ENCODE results near the gene PSMA1. TPM values are rescaled to one million over a fixed set of nuclear protein-coding genes. Genes with fewer than 3 reads are reported as not detected.
A peak's percentile ranks its signal among the peaks of the same experiment; 100 is the strongest.

PSMA1 gene
- total and polyA plus RNA-seq, 2 of the 13 experiments (the other 11 are each of a cell fraction or from before 2014, with no cell fraction given), result 188 to 229 TPM

DNA sequence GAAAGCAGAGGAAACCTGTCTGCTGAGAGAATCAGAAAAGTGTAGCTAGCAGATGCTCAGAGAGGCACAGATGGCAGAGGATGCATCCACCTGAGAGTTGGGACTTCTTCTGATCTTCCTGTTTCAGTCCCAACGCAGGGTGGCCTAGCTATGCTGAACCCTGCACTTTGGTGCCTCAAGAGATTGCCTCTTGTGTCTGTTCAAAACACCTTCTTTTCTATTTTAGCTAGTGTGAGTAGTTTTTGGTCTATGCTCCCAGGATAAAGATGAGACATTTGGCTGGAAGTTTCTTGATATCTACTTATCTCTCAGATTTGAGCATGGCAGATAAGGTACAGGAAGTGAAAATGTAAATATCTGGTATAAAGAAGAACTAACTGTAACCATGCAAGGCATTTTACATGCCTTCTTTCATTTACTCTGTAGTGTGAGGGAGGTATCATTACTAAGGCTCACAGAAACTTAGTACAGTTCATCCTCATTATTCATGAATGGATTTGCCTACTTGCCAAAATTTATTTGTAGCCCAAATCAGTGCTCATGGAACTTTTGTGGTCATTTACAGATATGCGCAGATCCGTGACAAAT, 47.0 kb upstream of the PSMA1 start:
- POLR2A ChIA-PET, result interaction anchor here (1.2 kb wide), 1 partner anchor 67 kb away, joined by 3 read pairs; no protein-coding TSS in a partner anchor
- Histone ChIP-seq H3K9ac (ENCODE audit: insufficient read depth, low read depth, low read length) (peak overlapping the region; percentile 3; the same call in 1 of the 2 replicates), H4K20me1 (ENCODE audit: insufficient read depth, low read length) (no peaks in the 10 kb centered on the region), H3K4me2 (ENCODE audit: low read depth, low read length) (peak overlapping the region; percentile 53), H3K4me1 (ENCODE audit: insufficient read depth, low read length) (peaks cover 26% of the 10 kb centered on the region), H3K27ac (ENCODE audit: extremely low read length, insufficient read depth, low read length) (peak overlapping the region; percentile 65), H3K79me2 (ENCODE audit: insufficient read depth, low read length) (no peaks in the 10 kb centered on the region), H3K36me3 (replicated peaks in 1 of 2; ENCODE audit: control insufficient read depth in 1 of 2, insufficient read depth in 2 of 2, low read length in 2 of 2) (0 out of 5 replicates have a peak, but pooled peaks cover 0 to 4% of the 10 kb centered on the region in 2 experiments), H3K27me3 (ENCODE audit: control insufficient read depth in 1 of 2, insufficient read depth in 2 of 2, low read length in 2 of 2) (no peaks in the 10 kb centered on the region), H2AFZ (ENCODE audit: low read length) (no peak overlapping the region), H3K9me3 (ENCODE audit: low read length) (no peaks in the 10 kb centered on the region), H3K4me3 (replicated peaks in 1 of 3; ENCODE audit: insufficient read depth in 1 of 3, low read depth in 2 of 3, low read length in 3 of 3) (no peak overlapping the region)
- CTCF ChIA-PET (ENCODE audit: low intra/inter-chr PET ratio, low total read pairs), result no interaction called here
- intact Hi-C loops (cut with micrococcal nuclease; ENCODE audit: unreplicated experiment) (no loop called here), in situ Hi-C loops (cut with HindIII; ENCODE audit: extremely low pct_ligation_motif_present, low pct_unique_long_range_greater_than_20kb) (no loop called here)
- ATAC-seq (peak; percentile 76), FAIRE-seq (no peak), DNase-seq (ENCODE audit: low spot score) (no peak)
- no TSS peak for BruUV-seq (replicated peaks)
- 72% methylated on average over 3 of the region's 3 CpGs for WGBS (ENCODE audit: low lambda C conversion rate)
- TF ChIP-seq GPN1 (CRISPR knock-in tag; IDR thresholded peaks at IDR 0.05; ENCODE audit: borderline replicate concordance), result no peak
- TF ChIP-seq, protein P1, sequence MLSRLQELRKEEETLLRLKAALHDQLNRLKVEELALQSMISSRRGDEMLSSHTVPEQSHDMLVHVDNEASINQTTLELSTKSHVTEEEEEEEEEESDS (CRISPR knock-in tag; IDR thresholded peaks at IDR 0.05; ENCODE audit: borderline replicate concordance), result no peak
- TF ChIP-seq CCDC6 (CRISPR knock-in tag; IDR thresholded peaks at IDR 0.05), result 0 out of 2 replicates have a peak, but pooled peaks have one; percentile 26

- H3K27me3 ChIP-seq (ENCODE audit: control insufficient read depth in 1 of 2, insufficient read depth in 2 of 2, low read length in 2 of 2), result no peaks in the 10 kb centered on the region
- FAIRE-seq (no peak), ATAC-seq (peak; percentile 94), DNase-seq (ENCODE audit: low spot score) (peak; percentile 80)
- no peaks in the 10 kb centered on the region for H4K20me1 ChIP-seq (ENCODE audit: insufficient read depth, low read length)
- H3K79me2 ChIP-seq (ENCODE audit: insufficient read depth, low read length), result no peaks in the 10 kb centered on the region
- WGBS (ENCODE audit: low lambda C conversion rate), result 46% methylated on average over 3 of the region's 3 CpGs
- H3K4me1 ChIP-seq (ENCODE audit: insufficient read depth, low read length), result peaks cover 26% of the 10 kb centered on the region
- no peaks in the 10 kb centered on the region for H3K9me3 ChIP-seq (ENCODE audit: low read length)
- peak overlapping the region; percentile 3; the same call in 1 of the 2 replicates for H3K9ac ChIP-seq (ENCODE audit: insufficient read depth, low read depth, low read length)
- no peak overlapping the region for H3K4me3 ChIP-seq (replicated peaks in 1 of 3; ENCODE audit: insufficient read depth in 1 of 3, low read depth in 2 of 3, low read length in 3 of 3)
- H3K27ac ChIP-seq (ENCODE audit: extremely low read length, insufficient read depth, low read length), result peak overlapping the region; percentile 65
- H3K36me3 ChIP-seq (replicated peaks in 1 of 2; ENCODE audit: control insufficient read depth in 1 of 2, insufficient read depth in 2 of 2, low read length in 2 of 2), result 0 out of 5 replicates have a peak, but pooled peaks cover 0 to 4% of the 10 kb centered on the region in 2 experiments
- H3K4me2 ChIP-seq (ENCODE audit: low read depth, low read length), result peak overlapping the region; percentile 53
- in situ Hi-C loops (cut with HindIII; ENCODE audit: extremely low pct_ligation_motif_present, low pct_unique_long_range_greater_than_20kb), result no loop called here
- ChIA-PET CTCF (ENCODE audit: low intra/inter-chr PET ratio, low total read pairs) (no interaction called here), POLR2A (interaction anchor here (1.2 kb wide), 1 partner anchor 66 kb away, joined by 3 read pairs; no protein-coding TSS in a partner anchor)
- intact Hi-C loops (cut with micrococcal nuclease; ENCODE audit: unreplicated experiment), result no loop called here
- no peak overlapping the region for H2AFZ ChIP-seq (ENCODE audit: low read length)
- no TSS peak for BruUV-seq (replicated peaks)
- TF ChIP-seq ZBTB20 (CRISPR knock-in tag; IDR thresholded peaks at IDR 0.05; ENCODE audit: borderline replicate concordance, low read depth), result peak; percentile 56; the same call in 1 of the 2 replicates
- TF ChIP-seq SOX13 (IDR thresholded peaks at IDR 0.05), result no peak
- peak in 1 of 2 experiments; percentile 19; a peak in 1 of 4 replicates for TF ChIP-seq SOX13 (CRISPR knock-in tag; conservative IDR thresholded peaks at IDR 0.05 in 1 of 2, IDR thresholded peaks at IDR 0.05 in 1 of 2)
- 0 out of 2 replicates have a peak, but pooled peaks have one; percentile 4 for TF ChIP-seq FOSL2 (CRISPR knock-in tag; IDR thresholded peaks at IDR 0.05)
- TF ChIP-seq SIX1 (CRISPR knock-in tag; IDR thresholded peaks at IDR 0.05; ENCODE audit: borderline replicate concordance), result no peak
- no peak for TF ChIP-seq ZNF446 (CRISPR knock-in tag; IDR thresholded peaks at IDR 0.05)
- no peak for TF ChIP-seq HNRNPL (IDR thresholded peaks at IDR 0.05; ENCODE audit: low read depth, low read length)
- TF ChIP-seq NCOA2 (CRISPR knock-in tag; IDR thresholded peaks at IDR 0.05), result 0 out of 2 replicates have a peak, but pooled peaks have one; percentile 15
- TF ChIP-seq FOXP1 (IDR thresholded peaks at IDR 0.05), result no peak
- 0 out of 2 replicates have a peak, but pooled peaks have one; percentile 7 for TF ChIP-seq FOXP1 (CRISPR knock-in tag; IDR thresholded peaks at IDR 0.05)
- TF ChIP-seq, protein P2, sequence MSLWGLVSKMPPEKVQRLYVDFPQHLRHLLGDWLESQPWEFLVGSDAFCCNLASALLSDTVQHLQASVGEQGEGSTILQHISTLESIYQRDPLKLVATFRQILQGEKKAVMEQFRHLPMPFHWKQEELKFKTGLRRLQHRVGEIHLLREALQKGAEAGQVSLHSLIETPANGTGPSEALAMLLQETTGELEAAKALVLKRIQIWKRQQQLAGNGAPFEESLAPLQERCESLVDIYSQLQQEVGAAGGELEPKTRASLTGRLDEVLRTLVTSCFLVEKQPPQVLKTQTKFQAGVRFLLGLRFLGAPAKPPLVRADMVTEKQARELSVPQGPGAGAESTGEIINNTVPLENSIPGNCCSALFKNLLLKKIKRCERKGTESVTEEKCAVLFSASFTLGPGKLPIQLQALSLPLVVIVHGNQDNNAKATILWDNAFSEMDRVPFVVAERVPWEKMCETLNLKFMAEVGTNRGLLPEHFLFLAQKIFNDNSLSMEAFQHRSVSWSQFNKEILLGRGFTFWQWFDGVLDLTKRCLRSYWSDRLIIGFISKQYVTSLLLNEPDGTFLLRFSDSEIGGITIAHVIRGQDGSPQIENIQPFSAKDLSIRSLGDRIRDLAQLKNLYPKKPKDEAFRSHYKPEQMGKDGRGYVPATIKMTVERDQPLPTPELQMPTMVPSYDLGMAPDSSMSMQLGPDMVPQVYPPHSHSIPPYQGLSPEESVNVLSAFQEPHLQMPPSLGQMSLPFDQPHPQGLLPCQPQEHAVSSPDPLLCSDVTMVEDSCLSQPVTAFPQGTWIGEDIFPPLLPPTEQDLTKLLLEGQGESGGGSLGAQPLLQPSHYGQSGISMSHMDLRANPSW (CRISPR knock-in tag; IDR thresholded peaks at IDR 0.05; ENCODE audit: borderline replicate concordance), result no peak
- TF ChIP-seq ZFP1 (CRISPR knock-in tag; IDR thresholded peaks at IDR 0.05), result 0 out of 2 replicates have a peak, but pooled peaks have one; percentile 16
Observed at GRCh38 chr11:14566331-14567063, 46.3 kb upstream of the PSMA1 start.
